GM18517 (cell line): Measurements from ENCODE around the gene MYO9A.

ENCODE experiments used
- ATAC-seq: cut with Tn5 transposase; IDR thresholded peaks from one replicate; pipeline ENCODE4 v1.9.1; 2021; ENCODE audit warnings: mild to moderate bottlenecking, moderate library complexity; ENCODE audit not compliant: unreplicated experiment

MYO9A gene

DNA sequence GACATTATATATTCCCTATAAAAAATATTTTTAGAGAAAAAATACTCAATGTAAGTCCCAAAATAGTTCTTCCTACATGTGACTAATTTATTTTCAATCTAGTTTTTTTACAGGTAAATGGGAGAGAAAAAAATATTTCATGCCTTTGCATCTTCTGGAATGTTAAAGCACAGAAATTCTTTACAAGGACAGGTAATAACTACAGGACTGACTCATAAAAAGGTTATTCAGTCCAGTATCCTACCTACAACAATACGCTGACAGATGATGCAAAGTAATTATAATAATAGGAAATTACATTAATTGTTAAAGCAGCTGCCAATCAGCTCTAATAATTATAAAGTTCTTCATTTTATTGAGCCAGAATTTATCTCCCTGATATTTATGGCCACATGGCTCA, 147.5 kb downstream of the MYO9A start:
- no peak for ATAC-seq

- ATAC-seq, result no peak
These were observed 155.4 kb downstream of the MYO9A start for GRCh38 chr15:71962537-71962936.

- no peak for ATAC-seq
These were observed 160.9 kb downstream of the MYO9A start for GRCh38 chr15:71957026-71957425.

- no peak for ATAC-seq
These were observed 166.8 kb downstream of the MYO9A start for GRCh38 chr15:71951134-71951533.

DNA sequence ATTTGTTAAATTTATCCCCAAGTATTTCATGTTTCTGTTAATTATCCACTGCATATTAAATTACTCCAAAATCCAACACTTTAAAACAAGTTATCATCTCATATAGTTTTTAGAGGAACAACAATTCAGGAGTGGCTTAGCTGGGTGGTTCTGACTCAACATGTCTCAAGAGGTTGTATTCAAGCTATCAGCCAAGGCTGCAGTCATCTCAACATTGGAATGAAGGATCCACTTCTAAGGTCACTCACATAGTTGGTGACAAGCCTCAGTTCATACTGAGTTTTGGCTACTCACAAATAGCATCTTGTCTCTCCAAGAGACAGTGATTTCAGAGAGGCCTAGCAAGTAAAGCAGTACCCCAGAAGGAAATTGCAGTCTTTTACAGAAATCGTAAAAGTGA, 172.9 kb downstream of the MYO9A start:
- no peak for ATAC-seq

- ATAC-seq, result no peak
These were observed 174.1 kb downstream of the MYO9A start for GRCh38 chr15:71943806-71944205.

- ATAC-seq, result no peak
These were observed 177.9 kb downstream of the MYO9A start for GRCh38 chr15:71939981-71940588.

- no peak for ATAC-seq
These were observed 180.2 kb downstream of the MYO9A start for GRCh38 chr15:71937650-71938311.

GRCh38 chr15:71934446-71934845, 183.5 kb downstream of the MYO9A start:
- no peak for ATAC-seq

DNA sequence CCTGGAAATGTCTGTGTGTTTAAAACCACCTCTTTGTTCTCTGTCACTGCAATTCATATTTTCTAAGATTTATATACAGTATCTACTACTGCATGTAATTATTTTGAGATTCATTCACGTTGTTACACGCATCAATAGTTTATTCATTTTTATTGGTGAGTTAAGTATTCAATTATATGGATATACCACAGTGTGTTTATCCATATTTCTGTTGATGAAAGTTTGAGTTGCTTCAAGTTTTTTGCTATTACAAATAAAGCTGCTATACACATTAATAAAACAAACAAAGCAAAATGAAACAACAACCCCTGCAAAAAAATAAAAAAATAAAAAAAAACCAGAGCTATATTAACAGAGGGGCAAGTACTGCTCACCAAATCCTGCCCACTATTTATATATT, 185.3 kb downstream of the MYO9A start:
- no peak for ATAC-seq

GRCh38 chr15:71931261-71931660, 186.7 kb downstream of the MYO9A start:
- no peak for ATAC-seq

GRCh38 chr15:71925145-71925544, 192.8 kb downstream of the MYO9A start:
- no peak for ATAC-seq

DNA sequence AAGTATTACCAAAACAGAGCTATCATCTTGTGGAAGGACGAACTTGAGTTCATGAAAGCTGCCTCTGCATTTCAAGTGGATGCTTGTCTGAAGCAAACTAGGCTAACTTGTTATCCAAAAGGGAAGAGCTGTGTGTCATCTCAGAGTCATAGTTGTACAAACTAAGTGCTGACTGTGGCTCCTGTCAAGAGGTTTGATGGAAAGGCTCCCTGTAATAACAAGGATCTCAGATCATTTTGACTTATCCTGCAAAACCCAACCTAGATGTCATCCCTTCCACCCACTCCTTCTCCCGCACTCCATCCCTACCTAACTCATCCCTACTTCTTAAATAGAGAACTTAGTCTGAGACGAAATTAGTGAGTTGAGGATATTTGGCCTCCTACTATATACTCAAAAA, 196.8 kb downstream of the MYO9A start:
- no peak for ATAC-seq

DNA sequence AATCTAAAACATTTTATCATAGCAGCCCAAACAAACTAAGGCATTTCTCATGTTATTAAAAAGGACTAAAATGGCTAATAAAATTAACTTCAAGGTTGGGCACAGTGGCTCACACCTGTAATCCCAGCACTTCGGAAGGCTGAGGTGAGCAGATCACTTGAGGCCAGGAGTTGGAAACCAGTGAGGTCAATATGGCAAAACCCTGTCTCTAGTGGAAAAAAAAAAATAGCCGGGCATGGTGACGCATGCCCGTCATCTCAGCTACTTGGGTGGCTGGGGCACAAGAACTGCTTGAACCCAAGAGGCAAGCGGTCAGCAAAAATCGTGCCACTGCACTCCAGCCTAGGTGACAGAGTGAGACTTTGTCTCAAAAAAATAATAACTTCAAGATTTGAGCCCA, 197.4 kb downstream of the MYO9A start:
- ATAC-seq, result no peak

- no peak for ATAC-seq
These were observed 201.1 kb downstream of the MYO9A start for GRCh38 chr15:71916834-71917233.

DNA sequence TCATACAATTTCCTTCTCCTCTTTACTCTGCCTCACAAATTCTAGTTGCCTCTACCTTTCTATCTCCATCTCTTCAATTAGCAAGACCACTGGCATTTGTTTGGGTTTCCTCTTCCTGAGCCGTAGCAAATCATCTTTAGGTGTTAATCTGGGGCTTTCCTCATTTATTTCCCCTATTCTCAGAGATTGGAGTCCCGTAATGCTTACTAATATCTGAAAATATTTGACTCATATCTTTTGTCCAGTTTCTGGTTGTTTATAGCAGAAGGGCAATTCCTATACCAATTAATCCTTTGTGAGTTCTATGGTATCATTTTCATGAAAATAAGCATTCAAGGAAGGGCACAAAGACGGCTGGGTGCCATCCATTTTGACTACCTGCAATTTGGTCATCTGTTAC, 203.9 kb downstream of the MYO9A start:
- ATAC-seq, result no peak

DNA sequence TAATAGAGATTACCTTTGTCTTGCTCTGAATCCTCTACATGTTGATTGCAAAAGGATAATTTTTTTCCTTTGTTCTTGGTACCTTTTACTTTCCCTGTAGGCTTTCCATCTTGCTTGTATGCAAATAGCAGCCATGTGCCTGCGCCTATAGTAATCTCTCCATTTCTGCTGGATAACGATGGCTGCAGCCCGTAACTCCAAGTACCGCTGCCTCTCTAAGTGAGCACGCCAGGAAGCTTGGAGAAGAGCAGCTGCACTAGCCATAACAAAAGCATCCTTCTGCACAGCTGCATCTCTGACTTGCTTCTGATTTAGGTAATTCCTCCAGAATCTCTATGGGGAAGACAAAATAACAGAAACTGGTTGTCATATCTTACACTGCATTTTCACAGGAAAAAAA, 218.3 kb downstream of the MYO9A start:
- no peak for ATAC-seq

GRCh38 chr15:71893691-71894090, 224.3 kb downstream of the MYO9A start:
- ATAC-seq, result no peak

GRCh38 chr15:71892335-71892734, 225.6 kb downstream of the MYO9A start:
- no peak for ATAC-seq

DNA sequence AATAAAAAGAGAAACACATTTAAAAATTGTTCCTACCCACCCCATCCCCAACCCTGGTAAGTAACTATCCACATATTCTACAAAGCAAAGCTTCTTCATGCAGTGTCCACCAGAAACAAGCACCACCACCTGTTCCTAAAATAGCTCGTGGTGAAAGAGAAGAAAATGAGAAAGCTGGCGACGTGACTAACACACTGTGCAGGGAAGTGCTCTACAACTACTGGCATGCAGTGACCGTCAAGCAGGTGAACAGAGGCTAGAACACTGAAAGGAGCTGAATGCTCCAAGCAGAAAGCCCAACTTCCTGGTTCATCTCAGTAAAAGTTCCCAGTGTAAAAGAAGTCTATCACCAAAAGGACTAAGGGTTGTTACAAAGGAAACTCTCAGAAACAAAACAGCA, 226.9 kb downstream of the MYO9A start:
- ATAC-seq, result no peak

DNA sequence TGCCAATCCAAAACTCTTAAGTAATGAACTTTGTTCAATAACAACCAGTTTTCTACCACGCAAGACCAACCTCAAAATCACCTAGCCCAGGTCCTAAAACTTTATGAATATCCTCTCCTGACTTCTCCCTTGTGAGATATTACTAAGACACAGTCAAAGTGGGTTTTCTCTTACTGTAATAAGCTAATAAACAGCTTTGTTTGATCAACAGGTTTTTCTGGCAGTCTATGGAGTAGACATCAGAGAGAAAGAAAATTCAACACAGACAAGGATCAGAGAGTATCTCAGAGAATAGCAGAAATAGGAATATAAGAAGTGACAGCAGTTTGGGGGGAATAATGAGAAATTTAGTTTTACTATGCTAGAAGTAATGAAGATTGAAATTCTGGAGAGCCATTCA, 228.0 kb downstream of the MYO9A start:
- ATAC-seq, result no peak

DNA sequence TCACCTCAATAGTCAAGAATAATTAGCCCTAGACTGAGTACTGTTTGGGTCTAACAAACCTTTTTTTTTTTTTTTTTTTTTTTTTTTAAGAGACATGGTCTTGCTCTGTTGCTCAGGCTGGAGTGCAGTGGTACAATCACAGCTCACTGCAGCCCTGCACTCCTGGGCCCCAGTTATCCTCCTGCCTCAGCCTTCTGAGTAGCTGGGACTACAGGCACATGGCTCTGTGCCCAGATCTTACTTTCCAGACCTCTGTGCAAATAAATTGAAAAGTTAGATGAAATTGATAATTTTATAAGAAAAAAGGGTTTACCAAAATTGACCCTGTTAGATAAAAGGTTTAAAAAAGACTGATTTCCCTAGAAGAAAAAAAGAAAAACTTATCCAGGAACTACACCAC, 228.6 kb downstream of the MYO9A start:
- no peak for ATAC-seq

DNA sequence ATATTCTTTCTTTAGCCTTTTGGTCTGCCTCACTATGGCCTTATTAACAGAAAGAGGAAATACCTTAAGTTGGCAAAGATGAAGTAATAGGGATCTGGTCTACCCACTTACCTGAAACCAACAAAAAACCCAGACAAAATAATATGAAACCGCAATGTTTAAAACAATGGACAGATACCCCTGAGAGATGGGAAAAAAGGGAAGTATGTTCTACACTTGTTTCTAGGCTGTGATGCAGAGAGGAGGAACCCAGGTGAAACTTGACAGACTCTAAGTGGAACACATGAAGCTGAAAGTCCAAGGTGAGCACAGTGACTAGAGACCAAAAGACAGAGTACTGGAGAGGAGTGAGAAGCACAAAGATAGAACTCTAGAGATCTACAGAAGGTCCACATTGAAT, 229.2 kb downstream of the MYO9A start:
- ATAC-seq, result no peak
